GM18499 (cell line): Measurements from ENCODE around the gene ZNF367.

Experiments used
- ATAC-seq: cut with Tn5 transposase; IDR thresholded peaks from one replicate; pipeline ENCODE4 v1.9.1; 2021; ENCODE audit warnings: moderate number of reproducible peaks; ENCODE audit not compliant: insufficient read depth, unreplicated experiment

The ZNF367 gene

GRCh38 chr9:96437454-96437853 lies 19.3 kb upstream of the ZNF367 start:
- no peak for ATAC-seq

- ATAC-seq, result no peak
Measured at GRCh38 chr9:96436456-96437126, 18.4 kb upstream of the ZNF367 start.

- ATAC-seq, result no peak
Measured at GRCh38 chr9:96436063-96436455, 17.9 kb upstream of the ZNF367 start.

GRCh38 chr9:96435345-96435744 lies 17.2 kb upstream of the ZNF367 start:
- no peak for ATAC-seq

- no peak for ATAC-seq
Measured at GRCh38 chr9:96430377-96430776, 12.2 kb upstream of the ZNF367 start.

- ATAC-seq, result no peak
Measured at GRCh38 chr9:96429732-96430131, 11.6 kb upstream of the ZNF367 start.

- ATAC-seq, result no peak
Measured at GRCh38 chr9:96425500-96426169, 7.5 kb upstream of the ZNF367 start.

- ATAC-seq, result no peak
Measured at GRCh38 chr9:96423985-96424336, 5.8 kb upstream of the ZNF367 start.

- ATAC-seq, result no peak
Measured at GRCh38 chr9:96423322-96423984, 5.3 kb upstream of the ZNF367 start.

- no peak for ATAC-seq
Measured at GRCh38 chr9:96420468-96421219, 2.5 kb upstream of the ZNF367 start.

- ATAC-seq, result no peak
Measured at GRCh38 chr9:96419691-96419969, 1.5 kb upstream of the ZNF367 start.

GRCh38 chr9:96418920-96419690 lies 935 bp upstream of the ZNF367 start:
- peak; percentile 11 for ATAC-seq

- no peak for ATAC-seq
Measured at GRCh38 chr9:96417661-96418082, 498 bp downstream of the ZNF367 start.

GRCh38 chr9:96417051-96417586 lies 1.1 kb downstream of the ZNF367 start:
- no peak for ATAC-seq

- ATAC-seq, result no peak
Measured at GRCh38 chr9:96413302-96414221, 4.6 kb downstream of the ZNF367 start.

GRCh38 chr9:96412174-96412913 lies 5.8 kb downstream of the ZNF367 start:
- no peak for ATAC-seq

- no peak for ATAC-seq
Measured at GRCh38 chr9:96411129-96411838, 6.9 kb downstream of the ZNF367 start.
